ENCODE data around the gene AMPD2. TPM values are rescaled to one million over a fixed set of nuclear protein-coding genes. Genes with fewer than 3 reads are reported as not detected.
A peak's percentile ranks its signal among the peaks of the same experiment; 100 is the strongest.

The AMPD2 gene
- total RNA-seq, 1 donor from 2014 or later: 134 TPM

- Mint-ChIP-seq H3K36me3 (peaks cover 20% of the 10 kb centered on the region), H3K27ac (peak overlapping the region; percentile 12), H3K4me1 (peaks cover 26% of the 10 kb centered on the region), H3K27me3 (ENCODE audit: low read depth) (no peaks in the 10 kb centered on the region), H3K9me3 (no peaks in the 10 kb centered on the region), H3K4me3 (no peak overlapping the region)
- no peak for DNase-seq (ENCODE audit: low spot score in 2 of 2, unreplicated experiment in 2 of 2)
- no peak for TF ChIP-seq CTCF (IDR thresholded peaks at IDR 0.05; ENCODE audit: unreplicated experiment)
Observed at GRCh38 chr1:109625601-109626560, 6.2 kb downstream of the AMPD2 start.

GRCh38 chr1:109626682-109627408 lies 7.2 kb downstream of the AMPD2 start:
- H3K27ac Mint-ChIP-seq: no peak overlapping the region
- H3K9me3 Mint-ChIP-seq: no peaks in the 10 kb centered on the region
- no peak for DNase-seq (ENCODE audit: low spot score in 2 of 2, unreplicated experiment in 2 of 2)
- H3K27me3 Mint-ChIP-seq (ENCODE audit: low read depth): no peaks in the 10 kb centered on the region
- no peak for TF ChIP-seq CTCF (IDR thresholded peaks at IDR 0.05; ENCODE audit: unreplicated experiment)
- H3K36me3 Mint-ChIP-seq: peaks cover 25% of the 10 kb centered on the region
- peaks cover 20% of the 10 kb centered on the region for H3K4me1 Mint-ChIP-seq
- H3K4me3 Mint-ChIP-seq: no peak overlapping the region

GRCh38 chr1:109627692-109628399 lies 8.2 kb downstream of the AMPD2 start:
- Mint-ChIP-seq H3K4me1 (peaks cover 10% of the 10 kb centered on the region), H3K27me3 (ENCODE audit: low read depth) (no peaks in the 10 kb centered on the region), H3K36me3 (peaks cover 28% of the 10 kb centered on the region), H3K27ac (no peak overlapping the region), H3K4me3 (no peak overlapping the region), H3K9me3 (no peaks in the 10 kb centered on the region)
- no peak for DNase-seq (ENCODE audit: low spot score in 2 of 2, unreplicated experiment in 2 of 2)
- no peak for TF ChIP-seq CTCF (IDR thresholded peaks at IDR 0.05; ENCODE audit: unreplicated experiment)

- no peaks in the 10 kb centered on the region for H3K27me3 Mint-ChIP-seq (ENCODE audit: low read depth)
- no peak for DNase-seq (ENCODE audit: low spot score in 2 of 2, unreplicated experiment in 2 of 2)
- TF ChIP-seq CTCF (IDR thresholded peaks at IDR 0.05; ENCODE audit: unreplicated experiment): no peak
- no peak overlapping the region for H3K27ac Mint-ChIP-seq
- H3K9me3 Mint-ChIP-seq: no peaks in the 10 kb centered on the region
- H3K4me3 Mint-ChIP-seq: no peak overlapping the region
- peaks cover 29% of the 10 kb centered on the region for H3K36me3 Mint-ChIP-seq
- peaks cover 1% of the 10 kb centered on the region for H3K4me1 Mint-ChIP-seq
Observed at GRCh38 chr1:109628540-109629321, 9.1 kb downstream of the AMPD2 start.

All from mesothelial cell of epicardium (in vitro differentiated cells).